Esophagus mucosa (tissue), 1 donor: ENCODE results near the gene SLC26A9. TPM values are rescaled to one million over a fixed set of nuclear protein-coding genes. Genes with fewer than 3 reads are reported as not detected.

Experiments used
- ATAC-seq: fragments of 200-7000 bp; cut with Tn5 transposase; one replicate; pipeline ENCODE4 v1.9.1; 2020
- total RNA-seq: library from RNA; stranded (reverse); gene quantifications from one replicate; pipeline ENCODE4 v1.2.4, GENCODE V29; 2023
- donor health status: DM: yes; HTN: yes; CAD: no.

SLC26A9 gene
- total RNA-seq, 1 donor from 2014 or later = 2.3 TPM

- no peak for ATAC-seq
These were observed 5.6 kb upstream of the SLC26A9 start for GRCh38 chr1:205948886-205949285.

- ATAC-seq = no peak
These were observed 4.8 kb upstream of the SLC26A9 start for GRCh38 chr1:205948039-205948438.

DNA sequence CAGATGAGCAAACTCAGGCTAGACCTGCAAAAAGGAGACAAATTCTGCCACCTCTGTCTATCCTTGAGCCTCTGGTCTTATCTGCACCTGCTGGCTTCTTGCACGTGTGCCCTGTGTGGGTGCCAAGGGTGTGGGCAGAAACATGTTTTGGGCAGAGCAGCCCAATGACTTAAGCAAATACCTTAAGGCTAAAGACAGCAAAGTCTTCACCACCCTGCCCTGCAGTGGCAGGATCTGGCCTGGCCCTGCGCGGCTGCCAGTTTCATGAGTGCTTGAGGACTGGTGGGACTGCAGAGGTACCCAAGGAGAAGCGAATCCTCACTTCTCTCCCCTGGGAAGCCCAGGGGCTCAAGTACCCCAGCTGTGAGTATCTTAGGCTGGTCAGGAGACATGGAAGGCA lies 3.8 kb upstream of the SLC26A9 start:
- ATAC-seq = peak; percentile 81

- no peak for ATAC-seq
These were observed 1.8 kb upstream of the SLC26A9 start for GRCh38 chr1:205945069-205945468.

GRCh38 chr1:205944525-205944924 lies 1.3 kb upstream of the SLC26A9 start:
- ATAC-seq = no peak

DNA sequence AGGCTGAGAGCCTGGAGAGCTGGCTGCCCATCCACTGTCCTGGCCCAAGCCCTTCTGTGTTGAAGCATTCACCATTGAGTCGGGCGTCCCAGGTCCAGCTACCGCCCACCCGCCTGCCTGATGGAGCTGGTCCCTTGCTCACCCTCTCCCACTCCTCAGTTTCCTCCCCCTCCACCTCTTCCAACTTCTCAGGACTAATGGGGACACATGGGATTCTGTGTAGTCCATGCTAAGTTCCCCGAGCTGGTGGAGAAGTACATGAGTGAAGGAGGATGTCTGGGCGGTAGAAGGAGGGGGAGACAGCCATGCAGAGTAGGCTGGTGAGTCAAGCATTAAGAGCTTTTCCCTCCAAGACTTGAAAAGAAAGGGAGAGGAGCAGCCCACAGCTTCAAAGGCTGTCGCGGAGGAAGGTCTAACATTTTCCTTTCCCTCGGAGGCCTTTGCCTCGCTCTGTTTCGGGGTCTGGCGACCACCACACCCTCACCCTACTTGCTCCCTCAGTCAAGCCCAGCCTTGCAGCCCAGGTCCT lies 561 bp downstream of the SLC26A9 start:
- no peak for ATAC-seq

- no peak for ATAC-seq
These were observed 2.5 kb downstream of the SLC26A9 start for GRCh38 chr1:205940710-205941109.

DNA sequence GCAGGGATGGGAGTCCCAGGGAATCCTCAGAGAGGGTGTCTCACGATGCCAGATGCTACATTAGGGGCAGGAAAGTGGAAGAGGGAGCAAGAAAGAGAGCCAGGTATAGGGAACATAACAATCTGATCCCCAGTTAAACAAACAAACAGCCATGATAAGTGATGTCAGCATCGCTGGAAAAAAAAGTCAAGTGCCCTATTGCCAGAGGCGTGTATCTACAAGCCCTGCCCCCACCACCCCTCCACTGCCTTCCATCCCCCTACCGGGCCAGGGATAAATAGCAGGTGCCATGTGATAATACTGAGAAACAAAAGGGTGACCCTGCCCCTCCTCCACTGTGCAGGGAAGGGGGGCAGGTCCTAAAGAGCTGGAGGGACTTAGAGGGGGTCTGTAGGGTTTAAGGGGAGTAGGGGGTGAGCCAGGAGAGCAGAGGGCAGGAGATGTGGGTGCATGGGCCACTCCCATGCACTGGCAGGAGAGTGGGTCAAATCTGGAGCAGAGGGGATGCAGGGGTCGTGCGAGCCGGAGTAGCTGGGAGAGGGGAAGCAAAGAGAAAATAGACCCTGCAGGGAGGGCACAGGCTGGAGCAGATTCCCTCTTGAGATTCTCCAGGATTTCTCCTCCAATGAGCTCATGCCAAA lies 3.4 kb downstream of the SLC26A9 start:
- ATAC-seq = no peak

DNA sequence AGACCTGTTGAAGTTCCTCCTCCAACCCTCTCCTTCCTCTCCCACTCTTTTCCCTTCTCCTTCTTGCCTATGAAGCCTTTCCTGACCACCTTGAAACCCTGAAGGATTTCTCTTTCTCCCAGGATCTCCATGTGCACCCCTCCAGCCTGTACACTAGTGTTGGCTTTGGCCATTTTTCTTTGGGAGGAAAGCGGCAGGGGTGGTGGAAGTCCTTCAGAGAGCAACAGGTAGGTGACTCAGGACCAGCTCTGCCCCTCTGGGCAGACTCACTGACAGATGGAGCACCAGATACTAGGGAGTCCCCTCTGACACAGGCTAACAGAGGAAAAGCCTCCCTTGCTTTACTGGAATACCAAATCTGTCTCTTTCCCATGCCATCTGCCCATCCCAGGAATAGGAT lies 4.6 kb downstream of the SLC26A9 start:
- no peak for ATAC-seq

GRCh38 chr1:205936846-205937586 lies 6.2 kb downstream of the SLC26A9 start:
- ATAC-seq = no peak

DNA sequence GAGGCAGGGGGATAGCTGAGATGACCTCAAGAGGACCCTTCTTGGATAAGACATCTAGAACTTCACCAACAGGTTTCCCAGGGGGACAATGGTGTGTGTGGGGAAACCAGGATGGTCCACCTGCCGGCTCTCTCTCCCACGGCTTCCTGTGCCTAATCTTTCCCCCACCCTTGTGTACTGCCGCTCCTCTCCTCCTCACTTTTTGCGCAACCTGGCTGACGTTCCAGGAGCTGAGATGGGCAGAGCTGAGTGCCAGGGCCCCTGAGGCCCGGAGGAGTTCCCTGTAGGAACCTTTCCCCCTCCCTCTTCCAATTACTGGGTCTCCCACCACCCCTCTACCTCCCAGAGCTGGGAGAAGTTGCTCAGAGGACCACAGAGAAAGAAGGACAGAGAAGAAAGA lies 6.9 kb downstream of the SLC26A9 start:
- ATAC-seq = no peak

DNA sequence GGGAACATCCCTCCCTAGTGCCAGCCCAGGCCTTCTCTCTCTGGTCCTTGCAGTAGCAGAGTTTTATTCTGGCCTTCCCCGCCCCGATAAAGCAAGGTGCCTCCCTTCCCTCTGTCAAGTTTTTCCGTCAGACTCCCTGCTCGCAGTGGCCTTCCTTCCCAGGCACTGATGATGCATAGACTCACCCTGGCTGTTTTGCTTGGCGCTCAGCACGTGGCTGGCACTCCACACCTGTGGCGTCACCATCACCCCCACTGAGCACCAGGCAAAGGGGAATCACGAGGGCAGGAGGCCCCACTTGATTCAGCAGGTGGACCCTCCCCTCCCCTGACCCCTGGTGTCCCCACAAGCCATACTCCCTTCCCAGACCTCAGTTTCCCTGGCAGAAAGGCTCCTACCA lies 7.4 kb downstream of the SLC26A9 start:
- peak; percentile 69 for ATAC-seq

DNA sequence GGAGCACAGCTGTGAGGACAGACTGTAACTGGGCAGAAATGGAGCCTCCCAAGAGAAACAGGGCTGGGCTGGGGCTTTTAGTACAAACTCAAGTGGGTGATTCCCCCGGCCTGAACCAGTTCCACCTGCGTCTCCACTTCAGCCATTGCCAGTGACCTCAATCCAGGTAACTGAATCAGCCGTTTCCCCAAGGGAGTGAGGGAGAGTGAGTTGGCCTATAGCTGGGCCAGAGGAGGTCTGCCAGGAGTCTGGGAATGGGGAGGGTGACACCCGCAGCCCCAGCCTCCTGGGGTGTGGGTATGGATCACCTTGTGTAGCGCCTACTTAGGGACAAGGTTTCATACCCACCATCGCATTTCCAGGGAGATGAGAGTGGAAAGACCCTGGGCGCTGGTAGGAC lies 8.5 kb downstream of the SLC26A9 start:
- ATAC-seq = peak; percentile 78

- peak; percentile 68 for ATAC-seq
These were observed 9.3 kb downstream of the SLC26A9 start for GRCh38 chr1:205933671-205934618.

DNA sequence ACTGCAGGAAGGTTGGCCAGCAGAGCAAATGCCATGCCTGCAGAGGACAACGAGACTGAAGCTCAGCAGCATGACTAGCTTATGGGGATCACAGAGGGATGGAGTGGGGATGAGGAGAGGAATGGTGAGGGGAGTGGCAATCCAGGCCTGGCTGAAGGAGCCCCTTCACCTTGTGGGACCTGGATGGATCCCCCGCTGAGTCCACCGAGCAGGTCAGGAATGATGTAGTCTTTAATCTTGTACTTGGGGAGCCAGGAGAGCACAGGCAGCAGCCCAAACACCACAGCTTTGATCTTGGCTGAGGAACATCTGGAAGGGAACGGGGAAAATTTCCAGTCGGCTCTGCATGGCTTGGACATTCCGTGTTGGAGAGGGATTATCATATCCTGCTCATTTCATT lies 10.5 kb downstream of the SLC26A9 start:
- no peak for ATAC-seq

GRCh38 chr1:205930799-205931281 lies 12.4 kb downstream of the SLC26A9 start:
- ATAC-seq = no peak

DNA sequence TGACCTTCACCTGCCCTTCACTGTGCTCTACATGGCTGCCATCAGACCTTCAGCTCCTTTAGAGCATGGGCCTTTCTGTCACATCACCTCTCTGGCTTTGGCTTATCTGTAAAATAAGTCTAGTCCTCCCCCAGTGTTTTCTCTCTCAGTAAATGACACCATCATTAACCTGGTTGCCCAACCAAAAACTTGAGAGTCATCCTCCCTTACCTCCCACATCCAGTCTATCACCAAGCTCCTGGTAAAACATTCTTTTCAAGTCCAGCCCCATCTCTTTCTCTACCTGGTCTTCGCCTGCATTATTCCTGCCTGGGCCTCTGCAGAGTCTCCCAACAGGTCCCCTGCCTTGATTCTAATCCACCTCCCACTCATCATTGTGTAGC lies 13.1 kb downstream of the SLC26A9 start:
- ATAC-seq = no peak

GRCh38 chr1:205929496-205930194 lies 13.6 kb downstream of the SLC26A9 start:
- ATAC-seq = no peak

DNA sequence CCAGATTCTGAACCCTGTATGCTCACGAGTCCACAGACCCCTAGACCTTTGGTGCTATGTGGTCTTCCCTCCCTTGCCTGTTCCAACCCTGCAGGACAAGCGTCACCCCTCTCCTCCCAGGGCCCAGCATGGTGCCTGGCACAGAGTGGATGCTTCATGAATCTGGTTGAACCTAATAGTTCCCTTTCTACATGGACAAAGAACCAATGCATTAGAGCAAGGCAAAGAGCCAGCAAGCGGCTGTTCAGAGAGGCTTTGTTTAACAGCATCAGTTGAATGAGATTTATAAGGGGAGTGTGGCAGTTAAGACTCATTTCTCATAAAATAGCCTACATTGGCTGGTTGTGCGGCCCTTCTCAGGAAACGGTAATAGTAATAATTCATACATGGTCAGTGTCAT lies 14.9 kb downstream of the SLC26A9 start:
- no peak for ATAC-seq

- no peak for ATAC-seq
These were observed 15.6 kb downstream of the SLC26A9 start for GRCh38 chr1:205927676-205928075.

DNA sequence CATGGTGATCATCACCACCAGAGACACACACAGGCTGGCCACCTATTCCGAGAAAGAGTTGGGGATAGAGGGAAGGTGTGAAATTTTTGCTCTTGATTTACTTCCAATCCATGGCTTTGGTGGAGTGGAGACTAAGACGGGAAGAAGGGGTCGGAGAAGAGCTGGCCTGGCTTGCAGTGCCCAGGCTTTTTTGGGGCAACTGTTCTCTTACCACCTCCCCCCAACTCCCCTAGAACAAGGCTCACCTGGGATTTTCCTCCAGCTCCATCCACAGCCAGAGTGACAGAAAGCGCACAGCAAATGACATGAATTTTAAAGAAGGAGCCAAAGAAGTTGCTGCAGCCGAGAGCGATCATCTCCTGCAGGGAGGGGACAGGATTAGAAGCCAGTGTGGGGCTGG lies 16.0 kb downstream of the SLC26A9 start:
- no peak for ATAC-seq

GRCh38 chr1:205926636-205927035 lies 16.6 kb downstream of the SLC26A9 start:
- ATAC-seq = no peak
